ENCODE data around the gene NAGLU. TPM values are rescaled to one million over a fixed set of nuclear protein-coding genes. Genes with fewer than 3 reads are reported as not detected.
A peak's percentile ranks its signal among the peaks of the same experiment; 100 is the strongest.
"Not testable (repeated sequence)": the region's sequence is repeated elsewhere in the genome, so short reads cannot be mapped to it uniquely, and the experiment has no call there.

Gene NAGLU
- total RNA-seq, 3 donors from 2014 or later = 42.9 to 101 (median 48.4) TPM

GRCh38 chr17:42537826-42538451, 1.9 kb downstream of the NAGLU start:
- TF ChIP-seq POLR2AphosphoS5 (IDR thresholded peaks at IDR 0.05) = no peak
- no peak for TF ChIP-seq CTCF (IDR thresholded peaks at IDR 0.05)
- no peak for TF ChIP-seq POLR2A (IDR thresholded peaks at IDR 0.05)
- Histone ChIP-seq H3K4me1 (peaks cover 0 to 8% of the 10 kb centered on the region in 2 donors), H3K36me3 (no peaks in the 10 kb centered on the region), H3K4me3 (no peak overlapping the region), H3K9me3 (no peaks in the 10 kb centered on the region), H3K27me3 (no peaks in the 10 kb centered on the region), H3K27ac (no peak overlapping the region)
- DNase-seq (ENCODE audit: low spot score in 2 of 2) = no peak
- intact Hi-C loops (cut with DNase I; ENCODE audit: low total_unique reads) = no loop called here

- peaks cover 0 to 8% of the 10 kb centered on the region in 2 donors for H3K4me1 ChIP-seq
- H3K27ac ChIP-seq = no peak overlapping the region
- intact Hi-C loops (cut with DNase I; ENCODE audit: low total_unique reads) = no loop called here
- H3K9me3 ChIP-seq = no peaks in the 10 kb centered on the region
- H3K4me3 ChIP-seq = no peak overlapping the region
- no peak for DNase-seq (ENCODE audit: low spot score in 2 of 2)
- H3K36me3 ChIP-seq = no peaks in the 10 kb centered on the region
- TF ChIP-seq POLR2AphosphoS5 (IDR thresholded peaks at IDR 0.05) (no peak), POLR2A (IDR thresholded peaks at IDR 0.05) (no peak)
- no peaks in the 10 kb centered on the region for H3K27me3 ChIP-seq
Observed at GRCh38 chr17:42538482-42538881, 2.4 kb downstream of the NAGLU start.

- intact Hi-C loops (cut with DNase I; ENCODE audit: low total_unique reads); H3K4me3 ChIP-seq; DNase-seq (ENCODE audit: low spot score in 2 of 2); H3K36me3 ChIP-seq; H3K9me3 ChIP-seq; H3K27me3 ChIP-seq; H3K4me1 ChIP-seq: not testable (repeated sequence)
- H3K27ac ChIP-seq = peak overlapping the region in 1 of 2 donors; percentile 20
Observed at GRCh38 chr17:42540558-42540957, 4.5 kb downstream of the NAGLU start.

- H3K9me3 ChIP-seq = no peaks in the 10 kb centered on the region
- H3K27me3 ChIP-seq = no peaks in the 10 kb centered on the region
- H3K4me1 ChIP-seq = no peaks in the 10 kb centered on the region
- no peak for DNase-seq (ENCODE audit: low spot score in 2 of 2)
- intact Hi-C loops (cut with DNase I; ENCODE audit: low total_unique reads) = no loop called here
- H3K4me3 ChIP-seq = no peak overlapping the region
- no peak for TF ChIP-seq CTCF (IDR thresholded peaks at IDR 0.05)
- no peaks in the 10 kb centered on the region for H3K36me3 ChIP-seq
- H3K27ac ChIP-seq = peak overlapping the region in 1 of 2 donors; percentile 20
Observed at GRCh38 chr17:42541041-42541833, 5.2 kb downstream of the NAGLU start.

GRCh38 chr17:42543190-42544079, 7.4 kb downstream of the NAGLU start:
- DNase-seq (ENCODE audit: low spot score in 2 of 2) = no peak
- H3K27ac ChIP-seq = no peak overlapping the region
- intact Hi-C loops (cut with DNase I; ENCODE audit: low total_unique reads) = no loop called here
- H3K27me3 ChIP-seq = no peaks in the 10 kb centered on the region
- H3K9me3 ChIP-seq = no peaks in the 10 kb centered on the region
- no peak for TF ChIP-seq POLR2A (IDR thresholded peaks at IDR 0.05)
- no peak for TF ChIP-seq POLR2AphosphoS5 (IDR thresholded peaks at IDR 0.05)
- no peak for TF ChIP-seq CTCF (IDR thresholded peaks at IDR 0.05)
- no peak overlapping the region for H3K4me3 ChIP-seq
- no peaks in the 10 kb centered on the region for H3K4me1 ChIP-seq
- H3K36me3 ChIP-seq = no peaks in the 10 kb centered on the region
